Measurements from ENCODE around the gene HNRNPU. TPM values are rescaled to one million over a fixed set of nuclear protein-coding genes. Genes with fewer than 3 reads are reported as not detected.
A peak's percentile ranks its signal among the peaks of the same experiment; 100 is the strongest.
"Not testable (repeated sequence)": the region's sequence is repeated elsewhere in the genome, so short reads cannot be mapped to it uniquely, and the experiment has no call there.

HNRNPU gene
- total RNA-seq, 4 donors from 2014 or later: 284 to 367 (median 323) TPM

DNA sequence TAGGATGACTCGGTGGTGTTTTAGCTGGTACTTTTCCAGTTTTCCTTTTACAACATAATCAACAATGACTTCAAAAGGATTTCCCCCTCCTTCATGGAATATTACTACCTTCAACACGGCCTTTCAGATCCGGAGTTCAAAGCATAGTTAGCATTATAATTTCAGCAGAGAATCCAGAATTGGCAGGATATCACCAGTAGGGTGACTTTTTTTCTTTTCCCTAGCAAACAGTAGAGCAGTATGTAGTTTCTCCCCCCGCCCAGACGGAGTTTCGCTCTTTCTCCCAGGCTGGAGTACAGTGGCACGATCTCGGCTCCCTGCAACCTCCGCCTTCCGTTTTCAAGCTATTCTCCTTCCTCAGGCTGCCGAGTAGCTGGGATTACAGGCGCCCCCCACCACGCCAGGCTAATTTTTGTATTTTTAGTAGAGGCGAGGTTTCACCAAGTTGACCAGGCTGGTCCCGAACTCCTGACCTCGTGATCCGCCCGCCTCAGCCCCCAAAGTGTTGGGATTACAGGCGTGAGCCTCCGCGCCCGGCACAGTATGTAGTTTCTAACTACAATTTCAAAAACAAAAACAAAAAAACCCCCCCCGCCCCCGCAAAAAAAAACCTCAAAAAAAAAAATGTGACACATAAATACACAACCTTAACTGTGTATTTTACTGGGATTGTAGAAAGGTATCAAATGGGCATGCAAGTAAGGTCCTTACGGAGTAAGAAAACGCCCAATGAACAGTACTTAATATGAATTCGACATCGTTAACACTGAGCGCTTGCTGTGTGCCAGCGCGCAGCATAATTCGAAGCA is 30.4 kb downstream of the HNRNPU start:
- 0 to 3% methylated on average over 22 to 23 of the region's 32 CpGs for WGBS, 2 donors (ENCODE audit: low coverage in 1 of 2)

DNA sequence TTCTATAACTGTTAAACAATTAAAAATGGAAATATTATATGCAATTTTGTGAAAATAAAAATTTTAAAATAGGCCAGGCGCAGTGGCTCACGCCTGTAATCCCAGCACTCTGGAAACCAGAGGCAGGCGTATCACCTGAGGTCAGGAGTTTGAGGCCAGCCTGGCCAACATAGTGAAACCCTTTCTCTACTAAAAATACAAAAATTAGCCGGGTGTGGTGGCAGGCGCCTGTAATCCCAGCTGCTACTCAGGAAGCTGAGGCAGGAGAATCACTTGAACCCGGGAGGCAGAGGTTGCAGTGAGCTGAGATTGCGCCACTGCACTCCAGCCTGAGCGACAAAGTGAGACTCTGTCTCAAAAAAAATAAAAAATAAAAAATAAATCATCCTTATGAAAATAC is 31.1 kb downstream of the HNRNPU start:
- H3K27ac ChIP-seq: peak overlapping the region; percentile 99 to 100 (median 100)
- not testable (repeated sequence) for ATAC-seq, H3K36me3 ChIP-seq, H3K27me3 ChIP-seq, H3K9me3 ChIP-seq
- peak overlapping the region; percentile 82 to 97 for H3K4me3 ChIP-seq
- peaks cover 0 to 24% (median 5%) of the 10 kb centered on the region in 3 donors for H3K4me1 ChIP-seq
- WGBS, 2 donors (ENCODE audit: low coverage in 1 of 2): 33 to 36% methylated on average over 3 to 8 of the region's 8 CpGs

More for the DNA sequence above, 30.4 kb downstream of the HNRNPU start:
- peak; percentile 18 to 23 for TF ChIP-seq POLR2A (IDR thresholded peaks at IDR 0.05)
- no peak for TF ChIP-seq EP300 (IDR thresholded peaks at IDR 0.05)
- TF ChIP-seq, protein P1, sequence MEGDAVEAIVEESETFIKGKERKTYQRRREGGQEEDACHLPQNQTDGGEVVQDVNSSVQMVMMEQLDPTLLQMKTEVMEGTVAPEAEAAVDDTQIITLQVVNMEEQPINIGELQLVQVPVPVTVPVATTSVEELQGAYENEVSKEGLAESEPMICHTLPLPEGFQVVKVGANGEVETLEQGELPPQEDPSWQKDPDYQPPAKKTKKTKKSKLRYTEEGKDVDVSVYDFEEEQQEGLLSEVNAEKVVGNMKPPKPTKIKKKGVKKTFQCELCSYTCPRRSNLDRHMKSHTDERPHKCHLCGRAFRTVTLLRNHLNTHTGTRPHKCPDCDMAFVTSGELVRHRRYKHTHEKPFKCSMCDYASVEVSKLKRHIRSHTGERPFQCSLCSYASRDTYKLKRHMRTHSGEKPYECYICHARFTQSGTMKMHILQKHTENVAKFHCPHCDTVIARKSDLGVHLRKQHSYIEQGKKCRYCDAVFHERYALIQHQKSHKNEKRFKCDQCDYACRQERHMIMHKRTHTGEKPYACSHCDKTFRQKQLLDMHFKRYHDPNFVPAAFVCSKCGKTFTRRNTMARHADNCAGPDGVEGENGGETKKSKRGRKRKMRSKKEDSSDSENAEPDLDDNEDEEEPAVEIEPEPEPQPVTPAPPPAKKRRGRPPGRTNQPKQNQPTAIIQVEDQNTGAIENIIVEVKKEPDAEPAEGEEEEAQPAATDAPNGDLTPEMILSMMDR (IDR thresholded peaks at IDR 0.05): peak in 3 of 4 experiments; percentile 27 to 62 (median 39)
- TF ChIP-seq POLR2AphosphoS5 (IDR thresholded peaks at IDR 0.05): peak; percentile 35
- H3K4me3 ChIP-seq: peak overlapping the region; percentile 82 to 97
- peaks cover 0 to 5% of the 10 kb centered on the region in 2 donors for H3K36me3 ChIP-seq
- H3K27ac ChIP-seq: peak overlapping the region; percentile 99 to 100 (median 100)
- H3K9me3 ChIP-seq: no peaks in the 10 kb centered on the region
- peak; percentile 29 for ATAC-seq
- H3K27me3 ChIP-seq: no peaks in the 10 kb centered on the region
- peaks cover 3 to 31% (median 5%) of the 10 kb centered on the region in 3 donors for H3K4me1 ChIP-seq

- no peaks in the 10 kb centered on the region for H3K27me3 ChIP-seq
- H3K4me3 ChIP-seq: no peak overlapping the region
- H3K4me1 ChIP-seq: peaks cover 0 to 5% (median 0%) of the 10 kb centered on the region in 3 donors
- H3K27ac ChIP-seq: no peak overlapping the region
- H3K9me3 ChIP-seq: no peaks in the 10 kb centered on the region
- WGBS, 2 donors (ENCODE audit: low coverage in 1 of 2): 69 to 80% methylated on average over 3 of the region's 3 CpGs
- no peak for TF ChIP-seq EP300 (IDR thresholded peaks at IDR 0.05)
- TF ChIP-seq, protein P1 (IDR thresholded peaks at IDR 0.05): no peak
- no peak for TF ChIP-seq POLR2A (IDR thresholded peaks at IDR 0.05)
- no peak for TF ChIP-seq POLR2AphosphoS5 (IDR thresholded peaks at IDR 0.05)
- H3K36me3 ChIP-seq: no peaks in the 10 kb centered on the region
- no peak for ATAC-seq
Measured at GRCh38 chr1:244830639-244831038, 33.7 kb downstream of the HNRNPU start.

GRCh38 chr1:244826712-244827111 is 37.6 kb downstream of the HNRNPU start:
- WGBS, 2 donors (ENCODE audit: low coverage in 1 of 2): 81 to 93% methylated on average over 1 to 4 of the region's 4 CpGs
- Histone ChIP-seq H3K4me1 (no peaks in the 10 kb centered on the region), H3K36me3 (no peaks in the 10 kb centered on the region), H3K4me3 (no peak overlapping the region), H3K27me3 (no peaks in the 10 kb centered on the region), H3K27ac (no peak overlapping the region), H3K9me3 (no peaks in the 10 kb centered on the region)
- no peak for TF ChIP-seq POLR2AphosphoS5 (IDR thresholded peaks at IDR 0.05)
- TF ChIP-seq, protein P1 (IDR thresholded peaks at IDR 0.05): no peak
- TF ChIP-seq EP300 (IDR thresholded peaks at IDR 0.05): no peak
- TF ChIP-seq POLR2A (IDR thresholded peaks at IDR 0.05): no peak
- ATAC-seq: no peak

GRCh38 chr1:244822878-244823277 is 41.5 kb downstream of the HNRNPU start:
- Histone ChIP-seq H3K4me3 (no peak overlapping the region), H3K4me1 (no peaks in the 10 kb centered on the region), H3K27me3 (no peaks in the 10 kb centered on the region), H3K36me3 (no peaks in the 10 kb centered on the region), H3K27ac (no peak overlapping the region), H3K9me3 (no peaks in the 10 kb centered on the region)
- no peak for TF ChIP-seq POLR2AphosphoS5 (IDR thresholded peaks at IDR 0.05)
- TF ChIP-seq, protein P1 (IDR thresholded peaks at IDR 0.05): no peak
- no peak for TF ChIP-seq EP300 (IDR thresholded peaks at IDR 0.05)
- no peak for TF ChIP-seq POLR2A (IDR thresholded peaks at IDR 0.05)
- no peak for ATAC-seq
- 72 to 80% methylated on average over 4 to 10 of the region's 11 CpGs for WGBS, 2 donors (ENCODE audit: low coverage in 1 of 2)
